PFSK-1 (cell line): Measurements from ENCODE around the gene DNAAF1.

ENCODE experiments used
- FOXP2 ChIP-seq: optimal IDR thresholded peaks from 2 replicates; pipeline ENCODE3; 2011; ENCODE audit warnings: borderline replicate concordance, control low read depth, inconsistent platforms; ENCODE audit not compliant: insufficient read depth; ENCODE audit errors: extremely low read length, extremely low read depth
- POLR2AphosphoS5 ChIP-seq: IDR thresholded peaks from 2 replicates; pipeline ENCODE4 v1.6.1; 2012; ENCODE audit warnings: low read depth, mild to moderate bottlenecking, control low read depth, low read length, moderate library complexity
- SIN3A ChIP-seq: IDR thresholded peaks from 2 replicates; pipeline ENCODE4 v1.6.1; 2012; ENCODE audit warnings: mild to moderate bottlenecking, low read length, moderate library complexity, borderline replicate concordance; ENCODE audit not compliant: insufficient read depth
- TAF1 ChIP-seq: IDR thresholded peaks from 2 replicates; pipeline ENCODE4 v1.6.1; 2012; ENCODE audit warnings: low read length, control low read depth, borderline replicate concordance; ENCODE audit not compliant: insufficient read depth
- TF ChIP-seq, protein P1 (sequence below), 2 experiments: IDR thresholded peaks; 2 replicates each; pipeline versions ENCODE4 v1.6.1 to v1.8.0; 2011 to 2012; ENCODE audit warnings: low read depth in 2 of 2, low read length in 2 of 2, control low read depth in 1 of 2, inconsistent platforms in 1 of 2, mild to moderate bottlenecking in 1 of 2, moderate library complexity in 1 of 2; ENCODE audit not compliant: insufficient read depth in 1 of 2

The DNAAF1 gene

DNA sequence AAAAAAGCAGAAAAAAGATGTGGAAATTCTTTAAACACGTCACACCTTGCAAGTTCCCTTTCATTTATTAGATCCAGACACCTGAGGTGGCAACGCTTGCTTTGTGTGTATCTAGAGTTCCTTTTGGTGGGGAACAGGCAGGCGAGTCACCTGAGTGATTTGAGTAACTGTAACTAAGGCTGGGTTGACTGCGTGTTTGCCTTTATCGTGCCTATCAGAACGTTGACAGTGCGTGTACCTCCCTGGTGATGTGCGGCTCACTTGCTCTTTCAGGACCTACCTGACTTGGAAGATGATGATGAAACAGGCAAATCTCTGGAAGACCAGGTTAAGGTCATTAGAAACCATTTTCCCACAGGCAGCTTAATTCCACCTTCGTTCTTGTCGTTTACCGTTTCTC lies 29.3 kb downstream of the DNAAF1 start:
- TF ChIP-seq POLR2AphosphoS5 (no peak), FOXP2 (no peak), TAF1 (no peak), SIN3A (no peak)
- TF ChIP-seq, protein P1, sequence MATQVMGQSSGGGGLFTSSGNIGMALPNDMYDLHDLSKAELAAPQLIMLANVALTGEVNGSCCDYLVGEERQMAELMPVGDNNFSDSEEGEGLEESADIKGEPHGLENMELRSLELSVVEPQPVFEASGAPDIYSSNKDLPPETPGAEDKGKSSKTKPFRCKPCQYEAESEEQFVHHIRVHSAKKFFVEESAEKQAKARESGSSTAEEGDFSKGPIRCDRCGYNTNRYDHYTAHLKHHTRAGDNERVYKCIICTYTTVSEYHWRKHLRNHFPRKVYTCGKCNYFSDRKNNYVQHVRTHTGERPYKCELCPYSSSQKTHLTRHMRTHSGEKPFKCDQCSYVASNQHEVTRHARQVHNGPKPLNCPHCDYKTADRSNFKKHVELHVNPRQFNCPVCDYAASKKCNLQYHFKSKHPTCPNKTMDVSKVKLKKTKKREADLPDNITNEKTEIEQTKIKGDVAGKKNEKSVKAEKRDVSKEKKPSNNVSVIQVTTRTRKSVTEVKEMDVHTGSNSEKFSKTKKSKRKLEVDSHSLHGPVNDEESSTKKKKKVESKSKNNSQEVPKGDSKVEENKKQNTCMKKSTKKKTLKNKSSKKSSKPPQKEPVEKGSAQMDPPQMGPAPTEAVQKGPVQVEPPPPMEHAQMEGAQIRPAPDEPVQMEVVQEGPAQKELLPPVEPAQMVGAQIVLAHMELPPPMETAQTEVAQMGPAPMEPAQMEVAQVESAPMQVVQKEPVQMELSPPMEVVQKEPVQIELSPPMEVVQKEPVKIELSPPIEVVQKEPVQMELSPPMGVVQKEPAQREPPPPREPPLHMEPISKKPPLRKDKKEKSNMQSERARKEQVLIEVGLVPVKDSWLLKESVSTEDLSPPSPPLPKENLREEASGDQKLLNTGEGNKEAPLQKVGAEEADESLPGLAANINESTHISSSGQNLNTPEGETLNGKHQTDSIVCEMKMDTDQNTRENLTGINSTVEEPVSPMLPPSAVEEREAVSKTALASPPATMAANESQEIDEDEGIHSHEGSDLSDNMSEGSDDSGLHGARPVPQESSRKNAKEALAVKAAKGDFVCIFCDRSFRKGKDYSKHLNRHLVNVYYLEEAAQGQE (IDR thresholded peaks at IDR 0.05; ENCODE audit: insufficient read depth in 1 of 2, low read depth in 2 of 2, low read length in 2 of 2), result no peak

DNA sequence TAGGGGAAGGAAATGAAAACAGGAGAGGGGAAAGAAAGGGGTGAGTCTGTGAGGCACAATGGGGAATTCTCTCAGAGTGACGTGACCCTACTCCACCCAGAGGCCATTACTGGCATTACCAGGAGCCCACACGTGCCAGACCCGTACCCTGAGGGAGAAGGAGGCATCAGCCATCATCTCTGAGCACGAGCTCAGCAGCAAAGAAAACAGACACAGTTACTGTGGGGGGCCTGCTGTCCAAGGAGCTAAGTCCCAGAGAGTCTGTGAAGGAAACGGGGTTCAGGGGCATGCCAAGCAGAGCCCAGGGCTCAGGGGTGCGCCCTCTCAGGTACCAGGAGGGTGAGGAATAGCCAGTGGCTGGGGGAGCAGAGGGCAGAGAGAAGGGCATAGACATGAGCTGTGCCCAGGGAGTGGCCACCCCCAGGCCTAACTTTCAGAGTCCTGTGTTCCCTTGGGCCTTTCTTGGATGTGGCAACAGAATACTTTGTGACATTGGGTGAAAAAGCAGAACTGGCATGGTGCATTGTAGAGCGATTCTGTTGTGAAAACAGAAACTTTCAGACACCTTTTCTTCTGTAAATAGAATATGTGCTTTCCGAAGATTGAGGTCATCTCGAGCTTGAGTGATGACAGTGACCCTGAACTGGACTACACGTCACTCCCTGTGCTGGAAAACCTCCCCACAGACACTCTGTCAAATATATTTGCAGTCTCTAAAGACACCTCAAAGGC lies 30.4 kb downstream of the DNAAF1 start:
- no peak for TF ChIP-seq TAF1
- no peak for TF ChIP-seq SIN3A
- no peak for TF ChIP-seq POLR2AphosphoS5
- TF ChIP-seq, protein P1 (IDR thresholded peaks at IDR 0.05; ENCODE audit: insufficient read depth in 1 of 2, low read depth in 2 of 2, low read length in 2 of 2), result no peak

DNA sequence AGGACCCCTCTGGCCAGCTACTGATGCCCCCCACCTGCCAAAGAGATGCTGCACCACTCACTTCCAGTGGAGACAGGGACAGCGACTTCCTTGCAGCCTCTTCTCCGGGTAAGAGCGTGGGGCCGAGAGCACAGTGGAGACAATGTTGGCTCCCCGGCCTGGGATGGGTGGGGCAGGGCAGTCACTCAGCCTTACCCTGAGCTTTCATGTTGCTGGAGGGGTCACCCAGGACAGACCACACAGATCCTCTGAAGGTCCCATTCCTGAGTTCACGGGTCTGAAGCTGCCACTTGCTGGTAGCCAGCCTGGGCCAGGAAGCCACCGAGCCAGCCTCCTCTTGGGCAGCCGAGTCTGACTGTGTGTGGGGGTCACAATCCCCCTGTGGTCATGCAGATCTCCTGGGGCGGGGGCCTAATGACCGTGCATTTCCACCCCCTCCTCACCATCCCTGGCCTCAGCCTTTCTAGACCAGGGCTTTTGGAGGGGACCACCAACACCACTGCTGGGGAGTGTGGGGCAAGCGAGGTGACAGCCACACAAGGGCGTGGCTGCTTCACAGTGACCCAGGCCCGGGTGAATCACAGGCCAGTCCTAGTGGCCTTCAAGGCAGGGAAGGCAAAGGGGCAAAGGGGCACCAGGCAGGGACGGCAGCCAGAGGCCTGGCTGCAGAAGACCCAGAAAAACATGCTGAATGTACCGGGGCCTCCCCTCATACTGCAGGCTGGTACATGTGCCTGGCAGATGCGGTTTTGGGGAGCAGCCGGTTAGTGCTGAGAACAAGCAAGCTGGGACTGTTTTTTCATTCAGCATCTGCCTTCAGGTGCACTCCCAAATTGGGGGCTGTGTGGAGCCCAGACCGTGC lies 31.3 kb downstream of the DNAAF1 start:
- no peak for TF ChIP-seq SIN3A
- no peak for TF ChIP-seq TAF1
- TF ChIP-seq, protein P1 (IDR thresholded peaks at IDR 0.05; ENCODE audit: insufficient read depth in 1 of 2, low read depth in 2 of 2, low read length in 2 of 2), result no peak
- no peak for TF ChIP-seq FOXP2
- no peak for TF ChIP-seq POLR2AphosphoS5

DNA sequence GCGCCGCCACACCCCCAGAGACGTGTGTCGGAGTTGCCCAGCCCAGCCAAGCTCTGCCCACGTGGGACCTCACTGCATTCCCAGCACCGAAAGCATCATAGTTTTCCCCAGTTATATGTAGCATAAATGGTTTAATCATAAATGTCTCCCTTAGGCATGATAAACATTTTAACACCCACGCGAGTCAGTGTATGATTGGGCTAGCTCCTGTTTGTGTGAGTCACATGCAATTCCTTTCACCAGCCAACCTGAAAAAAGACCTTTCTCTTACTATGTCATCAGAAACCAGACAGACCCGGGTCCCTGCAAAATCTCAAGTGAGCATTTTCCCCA lies 32.6 kb downstream of the DNAAF1 start:
- TF ChIP-seq SIN3A, result no peak
- no peak for TF ChIP-seq TAF1
- TF ChIP-seq POLR2AphosphoS5, result no peak
- TF ChIP-seq FOXP2, result no peak
- TF ChIP-seq, protein P1 (IDR thresholded peaks at IDR 0.05; ENCODE audit: insufficient read depth in 1 of 2, low read depth in 2 of 2, low read length in 2 of 2), result no peak
